NCI-H1417 (cell line): ENCODE results near the gene STK33.

Experiments
- DNase-seq, 3 experiments: peaks; one replicate each; lab custom pipeline; 2025; lab: John Stamatoyannopoulos, UW

STK33 gene

DNA sequence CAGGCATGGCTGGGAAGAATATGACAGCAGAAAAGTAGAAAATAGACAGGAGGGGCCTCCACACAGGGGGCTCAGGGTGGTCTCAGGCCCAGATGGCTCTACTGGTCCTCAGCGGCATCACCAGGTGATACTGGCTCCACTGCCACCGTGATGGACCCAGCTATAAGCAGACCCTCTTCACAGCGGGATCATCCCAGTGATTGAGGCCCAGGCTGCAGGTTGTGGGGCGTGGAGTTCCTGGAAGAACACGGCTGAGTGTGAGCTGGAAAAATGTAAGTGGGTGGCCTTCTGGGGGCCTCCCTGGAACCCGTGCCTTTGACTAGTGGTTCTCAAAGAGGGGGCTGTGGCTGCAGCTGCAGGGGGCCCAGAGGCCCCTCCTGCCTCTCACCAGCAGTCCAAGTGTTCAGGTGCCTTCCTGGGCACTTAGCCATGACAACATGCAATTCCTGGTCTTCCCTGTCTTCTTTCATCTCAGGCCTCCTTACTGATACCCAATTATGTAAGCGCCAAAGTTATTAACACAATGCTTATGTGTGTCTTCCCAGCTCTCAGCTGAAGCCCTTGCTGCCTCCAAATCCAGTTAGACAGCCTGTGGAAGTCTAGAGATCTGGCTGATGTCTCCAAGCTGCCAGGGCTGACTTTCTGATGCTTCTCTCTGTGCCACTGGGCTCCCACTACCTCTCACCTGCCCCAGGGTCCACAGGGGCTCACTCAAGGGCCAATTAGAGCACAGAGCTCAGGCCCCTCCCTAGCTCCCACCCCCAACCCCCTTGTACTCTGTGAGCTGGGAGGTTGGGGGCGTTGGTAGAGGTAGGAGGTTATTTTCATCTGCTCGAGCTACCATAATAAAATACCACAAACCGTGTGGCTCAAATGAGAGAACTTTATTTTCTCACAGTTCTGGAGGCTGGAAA is 220.3 kb downstream of the STK33 start:
- DNase-seq = no peak

DNA sequence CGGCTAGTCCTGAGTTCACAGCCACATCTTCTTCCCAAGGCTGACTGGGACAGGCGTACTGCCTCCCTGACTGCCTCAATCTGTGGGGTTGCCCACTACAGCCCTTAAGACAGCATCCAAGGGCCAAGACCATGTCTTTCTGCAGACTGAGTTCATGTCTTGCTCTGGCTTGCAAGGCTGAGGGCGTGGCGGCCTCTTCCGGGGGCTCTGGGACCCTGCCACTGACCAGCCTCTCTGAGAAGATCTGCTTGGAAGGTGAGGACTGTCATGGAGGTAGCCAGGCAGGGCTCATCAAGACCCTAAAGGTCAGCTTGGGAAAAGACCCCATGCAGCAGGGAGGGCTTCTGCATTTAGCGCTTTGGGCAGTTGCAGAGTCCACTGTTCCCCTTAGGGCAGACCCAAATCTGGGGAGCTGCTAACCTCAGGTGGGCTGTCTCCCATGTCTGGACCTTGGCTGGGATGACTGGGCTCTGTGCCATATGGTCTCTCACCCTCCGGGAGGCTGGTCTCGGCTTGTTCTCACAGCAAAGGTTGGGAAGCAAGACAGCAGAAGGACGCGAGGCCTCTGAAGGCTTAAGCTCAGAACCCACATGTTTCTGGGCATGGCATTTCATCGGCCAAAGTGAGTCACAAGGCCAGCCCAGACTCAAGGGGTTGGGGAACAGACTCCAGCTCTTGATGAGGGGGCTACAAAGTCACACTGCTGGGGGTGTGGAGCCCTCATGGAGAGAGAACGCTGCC is 221.2 kb downstream of the STK33 start:
- DNase-seq = no peak

DNA sequence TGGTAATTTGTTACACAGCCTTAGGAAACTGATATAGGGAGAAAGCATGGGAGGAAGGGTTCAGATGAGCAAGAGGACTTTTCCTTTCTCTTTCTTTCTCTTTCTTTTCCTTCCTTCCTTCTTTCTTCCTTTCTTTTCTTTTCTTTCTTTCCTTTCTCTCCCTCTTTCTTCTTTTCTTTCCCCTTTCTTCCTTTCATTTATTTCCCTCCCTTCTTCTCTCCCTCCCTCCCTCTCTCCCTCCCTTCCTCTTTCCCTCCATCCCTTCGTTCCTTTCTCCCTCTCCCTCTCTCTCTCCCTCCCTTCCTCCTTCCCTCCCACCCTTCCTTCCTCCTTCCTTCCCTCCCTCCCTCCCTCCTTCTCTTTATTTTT is 222.5 kb downstream of the STK33 start:
- no peak for DNase-seq

DNA sequence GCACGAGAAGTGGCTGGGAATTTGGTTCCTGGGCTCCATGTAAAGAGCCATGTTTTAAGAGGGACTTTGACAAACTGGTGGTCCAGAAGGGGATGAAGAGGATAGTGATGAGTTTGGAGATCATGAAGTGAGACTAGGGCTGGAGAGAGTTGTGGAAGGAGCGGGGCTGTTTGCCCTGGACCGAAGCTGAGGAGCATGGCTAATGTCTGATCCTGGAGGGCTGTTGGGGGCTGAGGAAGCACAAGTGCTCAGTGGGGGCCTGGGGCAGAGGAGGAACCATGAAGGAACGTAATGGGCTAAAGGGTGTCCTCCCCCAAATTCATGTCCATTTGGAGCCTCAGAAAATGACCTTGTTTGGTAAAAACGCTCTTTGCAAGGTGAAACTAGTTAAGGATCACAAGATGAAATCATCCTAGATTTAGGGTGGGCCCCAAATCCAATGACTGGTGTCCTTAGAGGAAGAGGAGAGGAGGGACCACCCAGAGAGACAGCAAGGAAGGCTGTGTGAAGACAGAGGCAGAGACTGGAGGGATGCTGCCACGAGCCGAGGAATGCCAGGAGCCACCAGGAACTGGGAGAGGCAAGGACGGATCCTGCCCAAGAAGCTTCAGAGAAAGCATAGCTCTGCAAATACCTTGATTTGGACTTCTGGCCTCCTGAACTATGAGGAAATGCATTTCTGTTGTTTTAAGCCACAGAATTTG is 223.1 kb downstream of the STK33 start:
- DNase-seq = no peak

DNA sequence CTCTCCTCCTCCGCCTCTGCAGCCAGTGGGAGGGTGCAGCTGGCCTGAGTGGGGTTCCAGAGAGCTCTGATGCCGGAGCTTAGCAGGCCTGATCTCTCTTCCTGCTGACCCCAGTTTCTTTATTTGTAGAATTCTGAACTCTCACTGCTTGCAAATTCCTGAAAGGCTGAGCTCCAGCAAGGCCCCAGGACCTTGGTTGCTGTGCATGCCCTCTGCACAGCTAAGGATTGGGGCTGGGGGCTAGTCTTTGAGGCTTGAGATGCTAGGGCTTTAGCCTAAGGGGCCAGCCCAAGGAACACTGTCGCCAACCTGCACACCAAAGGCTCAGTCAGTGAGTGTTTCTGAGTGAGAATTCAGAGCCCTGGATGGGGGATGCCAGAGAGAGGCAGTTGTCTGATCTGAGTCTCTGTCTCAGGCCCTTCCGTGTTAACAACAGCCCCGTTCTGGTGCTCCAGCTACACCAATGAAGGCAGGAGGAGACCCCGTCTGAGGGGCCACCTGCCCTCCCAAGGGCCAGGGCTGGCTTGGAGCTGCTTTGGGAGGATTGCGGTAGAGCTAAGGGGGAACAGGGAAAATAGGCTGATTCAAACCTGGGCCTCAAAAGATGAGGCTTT is 224.3 kb downstream of the STK33 start:
- no peak for DNase-seq

DNA sequence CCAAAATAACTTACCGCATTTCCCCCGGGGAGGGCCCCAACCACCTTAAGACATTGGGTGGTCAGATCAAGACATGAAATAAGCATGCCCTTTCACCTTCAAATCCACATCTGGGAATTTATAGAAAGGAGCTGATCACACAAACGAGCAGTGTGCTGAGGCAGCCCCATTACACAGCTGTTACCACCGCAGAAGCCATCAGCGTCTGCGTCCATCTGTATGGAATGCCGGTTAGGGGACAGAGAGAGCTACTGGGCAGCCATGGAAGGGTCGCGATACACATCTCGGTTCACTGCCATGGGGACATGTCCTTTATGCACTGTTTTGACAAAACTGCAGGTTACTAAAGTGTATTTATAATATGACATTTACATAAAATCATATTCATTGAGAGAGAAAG is 225.3 kb downstream of the STK33 start:
- DNase-seq = no peak

DNA sequence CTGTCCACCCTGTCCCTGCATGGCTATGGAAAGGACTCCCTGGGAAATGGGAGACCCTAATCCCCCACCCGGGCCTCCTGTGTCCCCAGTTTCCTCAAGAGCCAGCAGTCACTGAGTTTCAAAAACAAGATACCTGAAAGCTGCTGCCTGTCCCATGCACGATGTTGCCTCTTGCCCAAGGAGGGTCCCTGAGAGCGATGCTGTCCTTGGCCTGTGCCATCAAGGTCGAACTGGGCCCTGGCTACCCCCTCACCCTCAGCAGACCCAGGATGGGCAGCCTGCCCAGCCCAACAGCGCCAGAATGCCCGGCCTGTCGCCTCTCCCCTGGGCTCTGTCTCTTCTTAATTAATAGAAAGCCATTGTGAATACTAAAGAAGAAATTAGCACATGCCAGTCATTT is 225.8 kb downstream of the STK33 start:
- DNase-seq = no peak

DNA sequence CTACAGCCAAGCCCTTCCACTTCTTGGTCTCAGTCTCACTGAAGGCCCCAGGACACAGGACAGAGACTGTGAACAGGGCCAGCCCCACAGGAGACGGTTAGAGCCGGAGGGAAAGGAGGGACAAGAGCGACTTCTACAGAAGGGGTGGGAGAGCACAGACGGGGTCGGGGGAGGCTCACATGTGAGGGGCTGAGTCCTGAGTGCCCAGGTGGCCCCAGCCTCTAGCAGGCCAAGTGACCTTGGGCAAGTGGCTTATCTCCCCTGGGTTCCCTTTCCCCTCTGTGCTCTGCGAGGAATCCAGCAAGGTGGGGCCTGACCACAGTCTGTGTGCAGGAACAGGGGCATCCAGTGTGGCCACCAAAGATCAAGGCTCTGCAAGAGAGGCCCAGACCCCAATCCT is 227.7 kb downstream of the STK33 start:
- DNase-seq = no peak

DNA sequence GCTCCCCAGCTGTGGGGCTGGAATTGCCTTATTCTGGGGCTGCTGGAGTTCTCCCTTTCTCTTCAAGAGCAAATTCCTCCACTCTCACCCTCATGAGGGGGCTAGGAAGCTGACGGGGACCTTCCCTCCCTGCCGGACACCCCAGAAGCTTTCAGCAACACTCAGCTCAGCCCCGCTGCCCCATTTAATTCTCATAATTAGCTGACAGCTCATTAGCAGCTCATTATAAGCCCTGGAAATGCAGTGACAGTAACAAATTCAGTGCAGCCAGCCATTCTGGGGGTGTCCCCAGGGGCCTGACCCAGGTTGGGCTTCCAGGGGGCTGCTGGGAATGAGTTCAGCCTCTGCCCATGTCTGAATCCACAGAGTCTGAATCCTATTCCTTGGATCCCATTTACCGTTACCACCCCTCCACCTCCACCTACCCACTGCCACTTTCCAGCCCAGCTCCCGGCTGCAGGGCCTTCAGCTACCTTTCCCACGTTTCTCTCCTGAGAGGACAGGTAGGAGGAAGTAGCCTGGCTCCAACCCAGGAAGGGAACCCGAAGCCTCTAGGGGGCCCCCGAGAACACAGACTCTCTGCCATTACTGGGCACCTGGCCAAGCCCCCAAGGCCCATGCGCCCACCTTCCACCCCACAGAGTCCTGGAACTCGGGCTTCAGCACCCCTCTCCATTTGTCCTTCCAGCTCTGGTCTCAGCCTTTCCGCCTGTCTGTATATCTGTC is 228.6 kb downstream of the STK33 start:
- no peak for DNase-seq

DNA sequence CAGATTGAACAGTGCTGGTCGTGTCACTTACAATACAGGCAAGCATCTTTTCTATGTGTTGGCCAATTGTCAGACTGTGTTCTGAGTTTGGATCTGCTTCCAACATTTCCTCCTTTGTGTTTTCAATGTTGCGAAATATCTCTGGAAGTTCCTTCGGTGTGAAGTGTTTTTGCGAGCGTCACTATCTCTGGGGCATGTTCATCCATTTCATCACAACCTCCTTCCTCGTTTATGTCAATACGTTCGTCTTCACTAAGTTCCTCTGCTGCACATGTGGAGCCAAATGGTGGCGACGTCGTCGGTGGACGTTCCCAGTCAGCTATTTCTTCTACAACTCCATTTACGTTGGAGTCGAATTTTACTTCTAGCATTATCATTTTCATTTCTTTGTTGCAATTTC is 230.1 kb downstream of the STK33 start:
- DNase-seq = no peak

DNA sequence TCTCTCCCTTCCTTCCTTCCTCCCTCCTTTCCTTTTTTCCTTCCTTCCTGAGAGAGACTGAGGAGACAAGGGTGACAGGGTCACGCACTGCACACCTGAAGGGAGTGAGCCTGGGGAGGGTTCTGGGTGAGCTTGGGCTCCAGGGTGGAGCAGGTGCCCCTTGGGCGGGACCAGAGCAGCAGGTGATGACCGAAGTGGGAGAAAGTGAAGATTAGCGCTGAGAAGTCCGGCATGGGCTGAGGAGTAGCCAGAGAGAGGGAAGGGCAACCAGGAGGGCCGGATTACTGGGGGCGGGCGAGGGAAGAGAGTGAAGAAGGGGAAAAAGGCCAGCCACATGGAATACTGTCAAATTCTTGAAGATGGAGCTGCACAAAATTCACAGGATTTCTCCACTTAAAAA is 231.1 kb downstream of the STK33 start:
- no peak for DNase-seq

DNA sequence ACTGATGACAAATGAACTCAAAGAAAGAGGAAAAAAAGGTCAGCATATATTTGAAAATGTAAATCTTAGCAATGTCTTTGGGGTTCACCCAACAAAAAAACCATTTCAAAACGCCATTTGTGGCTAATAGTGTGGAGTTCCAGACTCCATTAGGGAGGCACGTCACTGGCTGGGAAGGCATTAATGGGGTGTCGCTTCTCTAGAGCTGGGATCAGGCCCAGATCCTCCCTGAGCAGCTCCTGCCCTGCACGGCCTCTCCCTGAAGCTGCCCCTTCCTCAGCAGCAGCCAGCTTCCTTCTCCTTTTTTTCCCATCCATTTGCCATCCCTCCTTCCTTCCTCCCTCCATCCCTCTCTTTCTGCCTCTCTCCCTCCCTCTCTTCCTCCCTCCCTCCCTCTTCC is 231.5 kb downstream of the STK33 start:
- no peak for DNase-seq

DNA sequence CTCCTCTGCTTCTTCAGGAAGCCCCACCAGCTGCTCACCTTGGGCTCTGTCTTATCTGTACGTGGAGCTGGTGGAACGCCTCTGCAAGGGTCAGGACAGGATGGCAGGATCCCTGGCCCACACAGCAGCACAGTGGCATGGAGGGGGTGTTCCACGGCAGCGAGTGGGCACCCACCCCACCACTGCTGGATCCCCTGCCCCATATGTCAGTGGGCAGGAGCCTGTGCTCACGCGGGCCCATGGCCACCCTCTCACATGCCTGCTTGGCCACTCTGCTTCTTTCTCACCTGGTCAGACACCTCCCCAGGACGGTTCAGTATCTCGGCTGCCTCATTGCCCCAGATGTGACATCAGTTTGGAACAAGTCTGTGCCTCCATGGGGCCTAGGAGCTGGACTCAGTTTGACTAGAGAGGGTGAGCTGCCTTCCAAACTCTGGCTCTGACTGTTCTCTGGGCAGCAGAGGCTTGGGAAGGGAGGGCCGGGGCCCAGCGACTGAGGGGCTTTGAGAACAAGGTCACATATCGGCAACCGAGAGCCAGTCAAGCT is 232.3 kb downstream of the STK33 start:
- DNase-seq = no peak

DNA sequence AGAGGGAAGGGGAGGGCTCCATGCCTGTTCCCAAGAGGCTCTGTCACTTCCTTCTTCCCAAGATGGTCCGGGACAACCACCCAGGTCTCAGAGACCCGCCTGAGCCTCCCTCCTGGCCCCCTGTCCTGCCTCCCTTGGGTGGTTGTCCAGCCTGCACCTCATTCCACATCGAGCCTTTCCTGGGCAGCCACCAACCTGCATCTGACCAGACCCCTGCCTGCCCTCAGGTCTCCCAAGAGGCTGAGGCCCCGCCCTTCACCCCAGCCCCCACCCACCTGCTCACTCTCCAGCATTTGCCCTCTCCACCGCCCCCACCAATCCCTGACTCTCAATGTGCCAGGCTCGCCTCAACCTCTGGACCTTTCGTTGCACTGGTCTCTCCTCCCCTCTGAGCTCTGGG is 232.8 kb downstream of the STK33 start:
- no peak for DNase-seq

DNA sequence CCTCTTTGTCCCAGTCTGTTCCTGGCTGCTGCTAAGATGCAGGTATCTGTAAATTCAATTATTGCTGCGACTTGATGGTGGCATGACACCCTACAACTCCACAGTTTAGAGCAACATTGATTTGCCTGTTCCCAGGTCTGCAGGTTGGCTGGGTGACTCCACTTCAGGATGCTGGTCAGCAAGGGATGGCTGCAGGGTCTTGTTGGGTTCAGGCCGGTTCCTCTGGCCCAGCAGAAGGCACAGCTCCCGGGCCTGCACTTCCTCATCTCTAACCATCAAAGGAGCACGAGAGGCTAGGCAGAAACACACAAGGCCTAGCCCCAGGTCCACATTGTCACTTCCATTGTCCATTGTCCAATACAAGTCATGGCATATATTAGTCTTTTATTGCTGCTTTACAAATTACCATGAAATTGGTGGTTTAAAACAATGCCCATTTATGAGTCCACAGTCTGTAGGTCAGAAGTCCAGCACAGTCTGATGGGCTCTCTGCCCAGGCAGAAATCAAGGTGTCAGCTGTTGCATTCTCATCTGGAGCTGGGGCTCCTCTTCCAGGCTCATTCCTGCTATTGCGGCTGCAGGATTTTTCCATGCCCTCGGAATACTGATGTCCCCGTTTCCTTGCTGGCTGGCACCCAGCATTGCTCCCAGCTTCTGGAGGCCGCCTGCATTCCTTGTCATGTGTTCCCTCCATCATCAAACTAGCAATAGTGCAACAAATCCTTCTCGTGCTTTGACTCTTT is 233.8 kb downstream of the STK33 start:
- DNase-seq = no peak

DNA sequence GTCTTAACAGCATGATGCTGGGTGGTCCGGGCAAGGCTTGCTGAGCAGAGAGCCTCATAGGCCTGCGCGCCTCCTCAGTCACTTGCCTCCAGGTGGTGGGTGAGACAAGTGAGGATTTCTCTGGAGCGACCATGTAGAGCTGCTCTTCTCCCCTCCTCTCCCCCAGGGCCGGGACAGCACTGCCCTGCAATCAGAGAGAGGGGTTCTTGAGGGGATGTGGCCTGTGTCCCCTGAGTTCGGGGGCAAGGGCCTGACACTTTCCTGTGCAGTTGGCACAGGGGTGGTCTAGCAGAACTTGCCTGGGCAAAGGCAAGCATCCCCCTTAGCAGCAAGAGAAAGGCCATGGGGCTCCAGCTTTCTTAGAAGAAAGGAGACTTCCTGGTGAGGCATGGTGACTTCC is 234.5 kb downstream of the STK33 start:
- no peak for DNase-seq

DNA sequence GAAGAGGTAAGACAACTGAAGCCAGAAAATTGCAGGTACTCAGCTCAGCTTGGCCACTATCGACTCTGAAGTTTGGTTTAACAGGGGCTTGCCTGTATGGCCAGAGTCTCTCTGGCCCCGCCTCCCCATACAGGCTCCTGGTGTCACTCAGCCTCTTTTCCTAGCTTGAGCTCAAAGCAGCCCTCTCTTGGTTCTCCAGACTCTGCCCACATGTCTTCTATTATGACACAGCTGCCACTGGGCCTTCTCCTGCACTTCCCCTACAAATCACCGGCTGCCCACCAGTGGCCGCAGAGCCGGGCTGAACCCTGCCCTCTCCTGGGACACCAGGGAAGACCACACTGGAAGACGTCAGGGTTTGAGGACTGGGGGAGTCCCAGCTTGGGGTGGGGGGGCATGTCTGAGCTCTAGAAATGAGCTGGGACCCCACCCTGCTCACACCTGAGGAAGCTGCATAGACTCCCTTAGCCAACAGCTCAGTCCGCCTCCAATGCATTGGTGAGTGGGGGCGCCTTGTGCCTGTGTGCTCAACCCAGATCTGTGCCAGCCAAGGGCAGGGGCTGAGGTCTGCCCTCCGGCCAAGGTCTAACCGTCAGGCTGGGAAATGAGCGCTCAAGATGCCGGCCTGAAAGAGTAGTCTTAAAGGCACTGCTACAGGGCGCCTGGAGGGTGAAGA is 236.0 kb downstream of the STK33 start:
- DNase-seq = no peak

DNA sequence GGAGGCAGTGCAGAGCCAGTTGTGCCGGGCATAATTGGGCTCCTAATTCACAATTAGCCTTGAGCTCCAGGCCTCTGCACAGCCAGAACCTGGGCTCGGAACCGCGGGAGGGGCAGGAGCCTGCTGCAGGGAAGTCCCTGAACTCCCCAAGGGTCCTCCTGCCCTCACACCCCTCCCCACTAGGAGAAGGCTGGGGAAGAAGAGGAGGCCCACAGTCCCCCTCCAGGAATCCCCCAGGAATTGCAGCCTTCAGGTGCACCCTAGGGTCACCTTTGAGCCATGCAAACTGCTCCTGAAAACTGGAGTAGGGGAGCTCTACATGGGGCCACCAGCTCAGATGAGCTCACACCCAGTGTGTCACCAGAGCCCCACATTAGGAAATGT is 236.5 kb downstream of the STK33 start:
- no peak for DNase-seq

DNA sequence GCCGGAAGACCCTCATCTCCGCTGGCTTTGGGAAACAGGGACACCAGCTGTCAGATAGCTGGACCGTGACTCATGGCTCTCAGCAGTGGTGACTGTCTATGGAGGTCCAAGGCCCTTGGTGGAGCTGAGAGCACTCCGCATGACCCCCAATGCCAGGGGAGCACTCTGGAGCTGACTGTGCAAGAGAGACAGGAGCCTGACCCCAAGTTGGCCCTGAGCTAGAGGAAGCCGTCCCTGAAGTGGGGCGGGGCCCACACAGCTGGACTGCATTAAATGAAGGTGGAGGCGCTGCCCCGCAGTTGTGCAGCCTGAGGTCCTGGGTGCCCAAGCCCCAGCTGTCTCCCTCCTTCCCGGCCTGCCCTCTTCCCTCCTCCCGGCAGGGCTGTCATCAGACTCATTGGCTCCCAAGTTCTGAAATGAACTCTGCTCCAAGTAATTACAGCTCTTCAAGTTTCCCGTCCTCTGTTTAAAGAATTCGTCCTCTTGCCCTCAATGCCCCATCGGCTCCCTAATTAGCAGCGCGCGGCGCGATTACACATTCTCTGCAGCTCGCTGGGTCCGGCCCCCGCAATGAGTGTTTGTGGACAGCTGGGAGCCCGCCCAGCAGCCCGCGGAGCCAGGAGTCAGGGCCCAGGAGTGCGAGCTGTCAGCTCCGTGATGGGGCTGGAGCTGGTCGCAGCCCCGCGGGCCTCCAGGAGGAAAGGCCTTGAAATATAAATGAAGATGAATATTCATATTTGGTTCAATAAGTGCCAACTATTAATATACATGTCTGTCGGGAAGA is 237.1 kb downstream of the STK33 start:
- peak in 1 of 3 experiments; percentile 21 for DNase-seq
